Chondrocyte (in vitro differentiated cells): Measurements from ENCODE around the gene RGS2. TPM values are rescaled to one million over a fixed set of nuclear protein-coding genes. Genes with fewer than 3 reads are reported as not detected.
A peak's percentile ranks its signal among the peaks of the same experiment; 100 is the strongest.

Experiments used
- DNase-seq: peaks from one replicate; pipeline ENCODE4 v3.0.0; 2021; ENCODE audit warnings: mixed read lengths, low spot score
- H3K27ac Mint-ChIP-seq: one replicate; pipeline ENCODE4 v1.8.0; 2021; ENCODE audit warnings: mild to moderate bottlenecking, moderate library complexity, mixed read lengths; ENCODE audit not compliant: unreplicated experiment
- H3K27me3 Mint-ChIP-seq: 2 replicates; pipeline ENCODE4 v1.8.0; 2021; ENCODE audit warnings: low read depth, mixed read lengths
- H3K36me3 Mint-ChIP-seq: 2 replicates; pipeline ENCODE4 v1.8.0; 2021; ENCODE audit warnings: low read depth, mixed read lengths
- H3K4me1 Mint-ChIP-seq: 2 replicates; pipeline ENCODE4 v1.8.0; 2021; ENCODE audit warnings: low read depth, mild to moderate bottlenecking, mixed read lengths
- H3K4me3 Mint-ChIP-seq: one replicate; pipeline ENCODE4 v1.8.0; 2021; ENCODE audit warnings: mild to moderate bottlenecking, moderate library complexity, mixed read lengths; ENCODE audit not compliant: unreplicated experiment
- H3K9me3 Mint-ChIP-seq: 2 replicates; pipeline ENCODE4 v1.8.0; 2021; ENCODE audit warnings: low read depth, mixed read lengths
- CTCF ChIP-seq: fragments of 200-600 bp; sonication (generic); IDR thresholded peaks from 2 replicates; pipeline ENCODE4 v1.5.0; 2021; ENCODE audit warnings: antibody characterized with exemption, mild to moderate bottlenecking, moderate library complexity
- total RNA-seq: library from RNA; stranded (reverse); gene quantifications from 3 replicates; pipeline ENCODE4 v1.2.1, GENCODE V29; 2021

RGS2 gene
- total RNA-seq, 1 donor from 2014 or later: 22.8 TPM

GRCh38 chr1:192808163-192808517 is 699 bp upstream of the RGS2 start:
- peaks cover 46% of the 10 kb centered on the region for H3K4me1 Mint-ChIP-seq
- peak overlapping the region; percentile 83 for H3K4me3 Mint-ChIP-seq
- peak overlapping the region; percentile 90 for H3K27ac Mint-ChIP-seq
- TF ChIP-seq CTCF: no peak
- H3K27me3 Mint-ChIP-seq: no peaks in the 10 kb centered on the region
- H3K9me3 Mint-ChIP-seq: no peaks in the 10 kb centered on the region
- DNase-seq: no peak
- peaks cover 13% of the 10 kb centered on the region for H3K36me3 Mint-ChIP-seq

DNA sequence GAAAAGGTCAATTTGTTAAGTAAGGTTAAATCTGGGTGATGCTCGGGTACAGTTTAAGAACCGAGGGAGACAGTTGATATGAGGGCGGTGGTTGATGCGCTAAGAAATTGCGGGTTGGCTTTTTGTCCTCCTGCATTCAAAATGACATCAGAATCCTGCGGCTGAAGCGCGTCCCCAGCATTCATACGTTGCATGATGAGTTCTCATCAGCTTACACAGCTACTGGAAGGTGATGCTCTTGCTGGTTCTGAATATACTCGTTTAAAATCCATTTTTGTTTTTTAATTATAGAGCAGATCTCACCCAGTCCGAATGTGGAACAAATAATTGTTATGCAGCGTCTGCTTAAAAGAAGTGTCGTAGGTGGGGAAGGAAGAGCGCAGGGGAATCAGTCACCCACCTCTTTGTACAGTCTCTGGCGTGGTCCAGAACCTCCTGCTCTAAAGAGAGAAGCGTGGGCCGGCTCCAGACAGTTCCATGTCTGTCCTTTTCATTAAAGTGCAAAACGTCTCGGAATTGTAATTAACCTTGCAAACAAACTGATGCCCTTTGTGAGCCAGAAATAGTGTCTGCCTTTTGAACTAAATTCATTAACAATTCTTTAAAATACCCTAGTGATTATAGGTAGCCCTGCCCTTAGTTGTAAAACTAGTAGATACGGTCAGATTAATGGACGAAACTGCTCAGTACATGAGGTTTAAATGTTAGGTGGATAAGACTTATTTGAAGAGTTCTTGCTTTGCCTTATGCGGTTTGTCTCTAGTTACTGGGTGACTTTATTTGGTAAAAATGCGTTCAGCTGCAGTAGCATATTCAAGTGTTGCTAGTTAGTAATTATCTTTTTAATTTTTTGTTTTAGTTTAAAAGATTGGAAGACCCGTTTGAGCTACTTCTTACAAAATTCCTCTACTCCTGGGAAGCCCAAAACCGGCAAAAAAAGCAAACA is 741 bp downstream of the RGS2 start:
- H3K9me3 Mint-ChIP-seq: no peaks in the 10 kb centered on the region
- H3K4me1 Mint-ChIP-seq: peaks cover 42% of the 10 kb centered on the region
- H3K27me3 Mint-ChIP-seq: no peaks in the 10 kb centered on the region
- H3K27ac Mint-ChIP-seq: peak overlapping the region; percentile 90
- no peak for TF ChIP-seq CTCF
- peaks cover 13% of the 10 kb centered on the region for H3K36me3 Mint-ChIP-seq
- peak overlapping the region; percentile 83 for H3K4me3 Mint-ChIP-seq
- DNase-seq: no peak

DNA sequence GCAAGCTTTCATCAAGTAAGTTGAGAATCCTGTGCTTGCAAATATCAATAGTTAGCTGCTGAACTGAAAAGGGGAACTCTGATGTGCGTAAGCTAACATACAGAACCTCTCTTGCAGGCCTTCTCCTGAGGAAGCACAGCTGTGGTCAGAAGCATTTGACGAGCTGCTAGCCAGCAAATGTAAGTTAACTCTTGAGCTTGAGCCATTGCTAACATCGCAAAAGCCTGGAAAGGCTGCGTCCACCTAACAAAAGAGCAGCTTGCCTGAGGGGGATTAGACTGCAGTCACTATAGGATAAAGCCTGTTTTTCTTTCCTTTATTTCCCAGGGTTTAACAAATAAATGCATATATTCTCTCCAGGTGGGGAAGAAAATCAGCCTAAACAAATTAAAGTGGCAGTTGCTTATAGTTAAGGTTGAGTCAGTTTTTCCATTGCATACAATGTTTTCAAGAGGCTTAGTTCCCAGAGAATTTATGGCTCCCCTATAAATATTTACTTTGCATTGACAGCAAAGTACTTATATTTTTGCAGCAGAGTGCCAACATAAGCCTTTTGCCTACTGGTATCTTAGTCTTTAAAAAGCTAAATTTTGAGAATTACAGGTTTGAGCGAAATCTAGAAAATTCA is 1.5 kb downstream of the RGS2 start:
- H3K4me1 Mint-ChIP-seq: peaks cover 42% of the 10 kb centered on the region
- peaks cover 13% of the 10 kb centered on the region for H3K36me3 Mint-ChIP-seq
- DNase-seq: no peak
- no peak for TF ChIP-seq CTCF
- H3K27ac Mint-ChIP-seq: peak overlapping the region; percentile 90
- no peaks in the 10 kb centered on the region for H3K9me3 Mint-ChIP-seq
- H3K27me3 Mint-ChIP-seq: no peaks in the 10 kb centered on the region
- H3K4me3 Mint-ChIP-seq: peak overlapping the region; percentile 83

DNA sequence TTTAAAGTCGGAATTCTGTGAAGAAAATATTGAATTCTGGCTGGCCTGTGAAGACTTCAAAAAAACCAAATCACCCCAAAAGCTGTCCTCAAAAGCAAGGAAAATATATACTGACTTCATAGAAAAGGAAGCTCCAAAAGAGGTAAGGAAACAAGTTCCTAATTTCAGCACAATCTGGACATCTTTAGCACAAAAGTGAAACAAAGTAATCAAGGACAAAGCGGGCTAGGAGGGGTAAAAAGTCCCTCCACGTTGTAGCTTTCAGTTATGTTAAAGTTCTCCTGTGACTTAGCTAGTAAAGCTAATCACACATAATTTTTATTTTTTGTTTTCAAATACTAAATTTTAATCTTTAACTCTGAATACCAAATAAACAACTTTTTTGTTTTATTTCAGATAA is 2.2 kb downstream of the RGS2 start:
- Mint-ChIP-seq H3K36me3 (peaks cover 13% of the 10 kb centered on the region), H3K4me3 (peak overlapping the region; percentile 83)

More for the DNA sequence above, 2.2 kb downstream of the RGS2 start:
- no peak for DNase-seq
- Mint-ChIP-seq H3K27me3 (no peaks in the 10 kb centered on the region), H3K9me3 (no peaks in the 10 kb centered on the region), H3K4me1 (peaks cover 42% of the 10 kb centered on the region), H3K27ac (no peak overlapping the region)
- no peak for TF ChIP-seq CTCF
